NCI-H446 treated with DMSO at 0.1 percent for 48 hours (cell line): ENCODE results near the gene FNTB.
"Not testable (repeated sequence)": the region's sequence is repeated elsewhere in the genome, so short reads cannot be mapped to it uniquely, and the experiment has no call there.

Experiments
- DNase-seq: peaks from one replicate; lab custom pipeline; 2025; lab: John Stamatoyannopoulos, UW

The FNTB gene

GRCh38 chr14:65019944-65020566, 33.4 kb downstream of the FNTB start:
- no peak for DNase-seq

GRCh38 chr14:65024957-65025356, 38.3 kb downstream of the FNTB start:
- no peak for DNase-seq

GRCh38 chr14:65025818-65026217, 39.1 kb downstream of the FNTB start:
- no peak for DNase-seq

DNA sequence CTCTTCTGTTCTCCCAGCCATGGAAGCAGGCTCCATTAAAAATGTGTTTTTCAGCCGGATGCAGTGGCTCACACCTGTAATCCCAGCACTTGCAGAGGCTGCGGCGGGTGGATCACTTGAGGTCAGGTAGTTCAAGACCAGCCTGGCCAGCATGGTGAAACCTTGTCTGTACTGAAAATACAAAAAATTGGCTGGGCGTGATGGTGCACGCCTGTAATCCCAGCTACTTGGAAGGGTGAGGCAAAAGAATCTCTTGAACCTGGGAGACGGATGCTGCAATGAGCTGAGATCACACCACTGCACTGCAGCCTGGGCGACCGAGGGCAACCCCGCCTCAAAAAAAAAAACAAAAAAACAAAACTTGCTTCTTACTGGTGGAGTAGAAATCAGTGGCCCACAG, 39.8 kb downstream of the FNTB start:
- no peak for DNase-seq

- DNase-seq = no peak
Observed at GRCh38 chr14:65027127-65027799, 40.6 kb downstream of the FNTB start.

DNA sequence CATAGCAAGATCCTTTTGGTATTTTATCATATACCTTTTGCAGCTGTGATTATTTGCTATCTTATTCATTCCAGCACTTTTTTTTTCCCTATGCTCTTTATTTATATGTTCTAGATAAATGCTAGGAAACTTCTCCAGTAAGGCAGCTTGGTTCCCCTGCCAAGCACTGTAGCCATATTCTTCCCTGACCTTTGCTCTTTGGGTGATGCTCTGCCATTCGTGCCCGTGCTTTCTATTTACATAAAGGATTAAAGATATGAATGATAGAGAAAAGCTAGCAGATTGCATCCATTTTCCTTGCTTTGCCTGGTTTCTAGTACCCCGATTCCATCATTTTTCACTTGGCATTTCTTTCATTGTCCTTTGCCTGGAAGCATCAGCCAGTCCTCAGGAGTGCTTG, 42.2 kb downstream of the FNTB start:
- no peak for DNase-seq

DNA sequence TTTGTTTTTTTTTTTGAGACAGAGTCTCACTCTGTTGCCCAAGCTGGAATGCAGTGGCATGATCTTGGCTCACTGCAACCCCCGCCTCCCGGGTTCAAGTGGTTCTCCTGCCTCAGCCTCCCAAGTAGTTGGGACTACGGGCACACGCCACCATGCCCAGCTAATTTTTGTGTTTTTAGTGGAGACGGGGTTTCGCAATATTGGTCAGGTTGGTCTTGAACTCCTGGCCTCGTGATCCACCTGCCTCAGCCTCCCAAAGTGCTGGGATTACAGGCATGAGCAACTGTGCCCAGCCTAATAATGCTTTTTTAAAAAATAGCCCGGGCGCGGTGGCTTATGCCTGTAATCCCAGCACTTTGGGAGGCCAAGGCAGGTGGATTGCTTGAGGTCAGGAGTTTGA, 44.6 kb downstream of the FNTB start:
- DNase-seq = not testable (repeated sequence)

GRCh38 chr14:65032319-65032718, 45.6 kb downstream of the FNTB start:
- DNase-seq = no peak

- DNase-seq = no peak
Observed at GRCh38 chr14:65033181-65033580, 46.5 kb downstream of the FNTB start.

GRCh38 chr14:65034021-65034420, 47.3 kb downstream of the FNTB start:
- no peak for DNase-seq

DNA sequence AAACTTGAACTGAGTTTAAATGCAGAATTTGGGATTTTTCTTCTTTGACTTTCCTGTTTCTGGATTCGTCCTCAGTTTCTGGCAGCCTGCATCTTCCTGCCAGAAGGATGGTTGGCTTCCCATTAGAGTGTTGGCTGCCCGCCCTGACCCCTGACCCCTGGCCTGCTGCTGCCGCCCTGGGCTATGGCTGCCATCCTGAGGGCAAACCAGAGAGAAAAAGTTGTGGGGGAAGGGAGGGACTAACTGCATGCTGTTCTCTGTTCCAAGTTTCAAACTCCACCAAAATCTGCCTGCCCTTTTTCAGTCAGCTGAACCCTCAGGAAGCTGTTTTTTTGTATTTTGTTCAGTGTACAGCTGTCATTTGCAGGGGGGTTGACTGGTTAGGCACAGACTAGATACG, 48.4 kb downstream of the FNTB start:
- peak; percentile 25 for DNase-seq

DNA sequence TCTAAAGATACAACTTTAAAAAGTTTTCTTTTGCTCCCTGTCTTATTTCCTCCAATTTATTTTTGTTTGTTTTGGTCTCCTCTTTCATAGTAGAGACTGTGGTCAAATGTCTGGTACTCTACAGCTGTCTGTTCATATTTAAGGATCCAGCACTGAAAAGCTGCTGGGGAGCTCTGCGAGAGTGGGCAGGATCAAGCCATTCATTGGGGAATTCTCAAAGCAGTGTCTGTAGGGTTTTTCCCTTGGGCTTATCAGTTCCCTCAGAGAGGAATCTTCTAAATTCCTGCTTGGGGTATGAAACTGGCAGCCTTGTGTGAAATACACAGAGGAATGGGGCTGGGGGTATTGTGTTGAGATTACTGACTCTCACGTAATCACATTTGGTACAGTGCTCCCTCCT, 52.3 kb downstream of the FNTB start:
- DNase-seq = no peak

DNA sequence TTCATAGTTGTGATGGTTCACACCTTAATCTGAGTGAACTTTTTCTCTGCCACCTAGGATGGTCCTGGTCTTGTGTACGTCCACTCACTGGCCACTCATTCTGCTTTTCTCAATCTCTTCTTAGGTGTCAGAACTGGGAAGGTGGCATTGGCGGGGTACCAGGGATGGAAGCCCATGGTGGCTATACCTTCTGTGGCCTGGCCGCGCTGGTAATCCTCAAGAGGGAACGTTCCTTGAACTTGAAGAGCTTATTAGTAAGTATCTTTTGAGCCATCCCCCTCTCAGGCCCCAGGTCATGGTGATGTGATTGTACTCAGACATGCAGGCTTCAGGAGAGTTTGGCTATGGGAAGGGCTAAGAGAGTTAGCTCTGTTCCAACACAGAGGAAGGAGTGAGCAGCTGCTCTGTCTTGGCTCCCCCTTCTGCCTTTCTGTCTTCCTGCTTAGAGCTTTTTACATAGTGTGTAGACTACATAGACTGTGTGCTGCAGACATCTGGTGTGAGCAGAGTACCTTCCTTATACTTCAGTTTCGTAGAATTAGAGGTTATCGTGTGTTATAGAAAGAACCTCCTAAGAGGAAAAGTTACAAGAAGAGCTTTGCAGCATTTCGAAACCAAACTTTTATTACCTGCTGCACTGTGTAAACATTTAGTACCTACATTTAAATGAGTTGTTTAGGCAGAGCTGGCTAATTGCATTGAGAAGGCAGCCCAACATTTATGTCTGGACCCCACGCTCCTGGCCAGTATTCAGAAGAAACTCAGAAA, 54.2 kb downstream of the FNTB start:
- DNase-seq = no peak

- DNase-seq = no peak
Observed at GRCh38 chr14:65041434-65041915, 54.8 kb downstream of the FNTB start.

GRCh38 chr14:65042296-65042695, 55.6 kb downstream of the FNTB start:
- no peak for DNase-seq

DNA sequence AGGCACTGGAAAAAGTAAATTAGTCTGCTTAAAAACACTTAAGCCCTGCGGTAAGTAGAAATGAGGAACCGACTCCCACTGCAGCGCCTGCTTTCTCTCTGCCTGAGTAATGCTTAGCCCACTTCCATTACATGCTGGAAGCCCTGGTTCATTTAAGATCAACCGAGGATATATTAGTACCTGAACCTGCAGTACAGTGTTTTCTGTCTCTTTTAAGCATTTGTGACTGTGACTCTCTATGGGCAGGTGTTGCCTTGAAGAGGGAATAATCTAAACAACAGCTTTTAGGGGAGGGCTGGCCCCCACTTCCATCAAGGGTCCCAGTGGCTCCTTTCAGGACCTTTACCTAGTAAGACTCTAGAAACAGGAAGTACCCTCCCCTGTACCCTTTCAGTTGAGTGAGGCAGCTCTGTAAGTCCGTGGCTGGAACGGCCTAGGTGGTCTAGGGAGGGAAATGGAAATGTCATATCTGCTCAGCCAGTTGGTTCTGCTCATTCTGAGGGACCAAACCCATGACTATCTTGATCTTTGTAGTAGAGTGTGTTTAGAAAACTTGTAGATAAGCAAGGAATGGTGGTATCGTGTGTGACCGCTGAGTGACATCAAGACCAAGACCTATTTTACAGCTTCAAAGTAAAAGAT, 56.2 kb downstream of the FNTB start:
- no peak for DNase-seq

DNA sequence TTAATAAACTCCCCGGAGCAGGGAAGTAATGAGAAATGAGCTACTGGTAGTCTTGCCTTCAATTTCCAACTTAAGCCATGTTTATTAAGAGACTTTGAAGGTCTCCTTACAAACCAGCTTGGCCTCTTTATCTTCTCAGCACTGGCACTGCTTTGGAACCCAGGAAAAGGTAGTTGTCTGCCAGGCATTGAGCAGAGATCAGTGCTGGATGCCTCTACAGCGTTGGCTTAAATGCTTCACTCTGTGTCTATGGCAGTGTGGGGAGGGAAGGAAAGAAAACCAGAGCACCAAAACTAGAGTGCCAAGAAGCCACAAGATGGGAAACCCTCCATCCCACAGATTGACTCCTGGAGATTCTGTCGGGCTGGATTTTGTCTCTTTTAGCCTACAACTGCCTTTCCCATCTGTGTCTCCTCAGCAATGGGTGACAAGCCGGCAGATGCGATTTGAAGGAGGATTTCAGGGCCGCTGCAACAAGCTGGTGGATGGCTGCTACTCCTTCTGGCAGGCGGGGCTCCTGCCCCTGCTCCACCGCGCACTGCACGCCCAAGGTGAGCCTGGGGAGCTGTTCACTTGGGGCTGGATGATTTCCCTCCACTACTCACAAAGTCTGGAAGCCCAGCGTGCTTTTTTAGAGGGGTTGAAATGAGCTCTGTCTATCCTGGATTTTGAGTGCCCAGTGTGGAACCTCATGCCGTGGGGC, 57.3 kb downstream of the FNTB start:
- DNase-seq = no peak

DNA sequence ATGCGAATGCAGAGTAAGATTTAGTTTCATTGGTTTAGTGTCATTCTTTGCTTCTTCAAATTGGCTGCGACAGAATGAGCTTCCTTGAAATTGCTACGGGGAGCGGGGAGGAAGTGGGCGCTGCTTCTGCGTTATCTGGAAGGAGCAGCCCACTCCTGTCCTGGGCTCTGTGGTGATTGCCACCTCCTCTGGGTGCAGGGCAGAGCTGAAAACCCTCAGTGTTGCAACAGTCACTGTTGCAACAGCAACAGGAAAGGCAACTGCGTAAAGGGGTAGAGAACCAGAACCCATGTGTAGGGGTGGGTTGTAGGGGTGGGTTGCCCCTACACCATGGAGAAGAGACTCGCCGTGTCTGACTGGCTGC, 57.9 kb downstream of the FNTB start:
- DNase-seq = no peak

DNA sequence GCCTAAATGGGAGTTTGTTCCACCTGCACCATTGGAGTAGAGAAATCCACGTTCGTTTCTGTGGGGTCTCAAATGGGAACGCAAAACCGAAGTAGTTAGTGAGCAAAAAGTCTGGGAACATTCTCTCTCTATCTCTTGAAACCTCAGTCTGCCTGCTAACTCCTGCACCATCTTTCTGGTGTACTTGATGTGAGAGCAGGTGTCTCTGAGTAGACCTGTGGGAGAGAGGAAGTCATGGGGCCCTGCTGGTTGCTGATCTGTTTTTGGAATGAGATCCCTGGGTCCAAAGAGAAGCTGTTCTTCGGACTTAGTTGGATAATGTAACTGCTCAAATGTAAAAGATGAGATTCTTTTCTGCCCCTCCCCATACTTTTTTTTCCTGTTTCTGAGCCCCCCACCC, 58.3 kb downstream of the FNTB start:
- DNase-seq = no peak

GRCh38 chr14:65045709-65046108, 59.0 kb downstream of the FNTB start:
- no peak for DNase-seq

DNA sequence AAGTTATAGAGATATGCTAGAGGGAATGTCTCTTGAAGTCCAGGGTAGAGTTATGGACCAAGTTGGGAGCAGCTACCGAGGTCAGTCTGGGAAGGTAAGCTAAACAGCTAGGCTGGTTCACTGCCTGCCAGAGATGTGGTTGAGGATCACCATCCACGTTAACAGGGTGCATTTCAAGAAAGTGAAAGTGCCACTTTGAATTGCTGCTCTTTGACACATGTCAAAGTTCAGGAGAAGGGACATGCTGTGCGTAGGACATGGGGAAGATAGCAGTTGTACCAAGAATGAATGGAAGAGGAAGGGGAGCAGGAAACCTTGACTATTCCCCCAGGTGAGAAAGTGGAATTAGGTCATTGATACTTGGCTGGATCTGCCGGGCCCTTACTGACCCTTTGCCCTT, 66.1 kb downstream of the FNTB start:
- no peak for DNase-seq

DNA sequence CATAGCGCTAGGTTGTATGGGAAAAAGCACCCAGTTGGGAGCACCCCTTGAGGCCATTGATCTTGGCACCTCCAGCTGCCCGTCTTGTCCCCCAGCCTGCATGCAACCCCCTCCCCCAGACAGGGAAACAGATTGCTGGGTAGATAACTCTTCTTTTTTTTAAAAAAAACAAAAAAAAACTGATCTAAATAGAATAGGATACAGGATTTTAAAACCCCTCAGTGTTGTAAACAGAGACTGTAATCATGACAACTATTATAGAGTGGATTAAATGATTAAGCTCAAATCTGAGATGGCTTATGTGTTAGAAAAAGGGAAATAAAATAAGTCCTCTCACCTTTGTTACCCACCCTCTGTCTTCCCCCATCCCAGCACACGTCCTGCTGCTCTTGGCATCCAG, 66.8 kb downstream of the FNTB start:
- no peak for DNase-seq
